GM21528 (cell line): ENCODE results near the gene C9orf85.
"Not testable (repeated sequence)": the region's sequence is repeated elsewhere in the genome, so short reads cannot be mapped to it uniquely, and the experiment has no call there.

Source experiments
- ATAC-seq: cut with Tn5 transposase; IDR thresholded peaks from one replicate; pipeline ENCODE4 v1.9.1; 2021; ENCODE audit warnings: mild to moderate bottlenecking, moderate library complexity; ENCODE audit not compliant: unreplicated experiment, low FRiP score

Gene C9orf85

DNA sequence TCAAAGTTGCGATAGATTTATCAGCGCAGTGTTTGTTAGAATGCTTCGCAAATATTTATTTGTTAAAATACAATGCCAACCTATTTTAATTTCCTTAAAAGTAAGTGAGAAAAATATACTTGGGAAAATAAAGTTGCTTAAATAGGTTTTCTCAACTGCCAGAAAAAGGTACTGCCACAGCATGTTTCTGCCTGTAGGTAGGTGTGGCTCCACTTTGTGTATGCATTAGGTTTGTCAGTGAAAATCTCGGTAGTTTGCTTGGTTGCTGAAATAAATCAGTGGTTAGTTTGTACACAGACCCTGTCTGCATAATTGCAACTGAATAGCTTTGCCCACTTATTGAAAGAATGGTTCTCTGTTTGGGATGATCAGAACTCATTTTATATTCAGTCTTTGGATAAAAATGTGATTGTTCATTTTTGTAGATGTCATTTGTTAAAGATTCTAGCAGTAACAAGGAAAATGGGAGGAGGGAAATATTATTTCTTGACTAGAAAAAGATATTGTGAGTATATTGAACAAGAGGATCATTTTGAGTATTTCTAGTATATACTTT, 25.7 kb downstream of the C9orf85 start:
- ATAC-seq: no peak

DNA sequence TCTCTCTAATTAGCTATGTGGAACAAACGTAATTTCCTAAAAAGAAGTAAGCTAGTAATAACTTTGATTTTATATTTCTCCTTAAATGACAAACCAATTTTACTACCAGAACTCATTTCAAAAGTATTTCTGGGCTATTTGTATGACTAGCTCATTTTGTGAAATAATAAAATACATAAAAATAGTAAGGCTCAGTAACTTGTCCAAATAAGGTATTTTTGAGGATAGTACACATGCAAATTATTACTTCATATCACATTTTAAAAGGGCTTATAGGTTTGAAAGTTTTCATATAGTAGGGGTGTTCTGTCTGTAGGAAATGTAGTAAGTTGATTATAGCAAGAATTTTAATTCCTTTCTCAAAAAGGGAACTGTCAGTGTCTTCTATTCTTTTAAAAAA, 26.5 kb downstream of the C9orf85 start:
- ATAC-seq: no peak

GRCh38 chr9:71941060-71941568, 29.7 kb downstream of the C9orf85 start:
- no peak for ATAC-seq

GRCh38 chr9:71941998-71942567, 30.6 kb downstream of the C9orf85 start:
- ATAC-seq: no peak

GRCh38 chr9:71944754-71945375, 33.4 kb downstream of the C9orf85 start:
- no peak for ATAC-seq

DNA sequence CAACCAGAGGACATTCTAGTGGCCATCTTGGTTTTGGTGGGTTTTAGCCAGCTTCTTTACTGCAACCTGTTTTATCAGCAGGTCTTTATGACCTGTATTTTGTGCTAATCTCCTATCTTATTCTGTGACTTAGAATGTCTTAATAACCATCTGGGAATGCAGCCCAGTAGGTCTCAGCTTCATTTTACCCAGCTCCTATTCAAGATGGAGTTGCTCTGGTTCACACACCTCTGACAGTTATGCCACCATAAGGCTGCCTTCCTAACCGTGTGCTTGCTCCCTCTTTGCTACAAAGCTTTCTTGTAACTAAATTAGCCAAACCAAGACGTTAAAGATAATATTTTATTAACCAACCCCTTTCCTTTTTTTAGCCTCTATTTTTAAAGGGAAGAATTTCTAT, 43.2 kb downstream of the C9orf85 start:
- ATAC-seq: not testable (repeated sequence)

DNA sequence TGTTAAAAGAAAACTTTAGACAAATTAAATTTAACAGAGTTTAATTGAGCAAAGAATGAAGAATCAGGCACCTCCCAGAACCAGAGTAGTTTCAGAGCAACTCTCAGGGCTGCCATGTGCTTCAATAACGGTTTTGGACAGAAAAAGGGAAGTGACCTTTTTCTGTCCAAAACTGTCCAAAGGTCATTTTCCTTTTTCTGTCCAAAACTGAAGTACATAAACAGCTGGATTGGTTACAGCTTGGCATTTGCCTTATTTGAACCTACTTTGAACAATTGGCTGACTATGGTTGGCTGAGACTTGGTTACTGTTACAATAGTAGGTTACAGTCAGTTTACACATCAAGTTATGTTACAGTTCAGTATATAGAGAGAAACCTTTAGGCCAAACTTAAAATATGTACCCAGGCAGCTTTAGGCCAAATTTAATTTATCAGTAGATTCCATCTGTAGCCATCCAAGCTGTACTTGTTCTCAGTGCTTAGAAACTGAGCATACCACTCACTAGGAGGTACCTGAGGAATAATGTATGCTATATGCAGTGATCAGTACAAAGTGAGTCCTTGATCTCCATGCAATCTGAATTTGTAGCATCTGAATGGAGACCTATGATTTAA, 44.0 kb downstream of the C9orf85 start:
- no peak for ATAC-seq

DNA sequence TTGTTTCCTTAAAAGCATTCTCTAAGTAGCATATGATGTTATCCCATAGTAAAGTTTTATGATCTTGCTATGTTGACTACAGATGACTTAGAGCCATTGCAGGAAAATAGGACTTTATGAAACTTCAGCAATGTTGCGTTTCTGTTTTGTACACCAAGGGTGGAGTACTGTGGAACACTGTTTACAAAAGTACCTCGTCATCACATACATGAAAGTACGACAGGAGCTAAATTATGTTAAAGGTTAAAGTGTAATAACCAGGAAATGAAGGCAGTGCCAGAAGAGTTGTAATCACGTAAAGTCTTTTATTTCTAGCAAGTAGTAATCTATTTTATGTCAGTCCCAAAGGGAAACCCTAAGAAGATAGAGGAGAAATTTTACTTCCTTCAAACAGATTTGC, 50.9 kb downstream of the C9orf85 start:
- ATAC-seq: no peak

GRCh38 chr9:71963471-71963996, 52.1 kb downstream of the C9orf85 start:
- not testable (repeated sequence) for ATAC-seq

GRCh38 chr9:71965403-71965802, 54.0 kb downstream of the C9orf85 start:
- ATAC-seq: no peak

DNA sequence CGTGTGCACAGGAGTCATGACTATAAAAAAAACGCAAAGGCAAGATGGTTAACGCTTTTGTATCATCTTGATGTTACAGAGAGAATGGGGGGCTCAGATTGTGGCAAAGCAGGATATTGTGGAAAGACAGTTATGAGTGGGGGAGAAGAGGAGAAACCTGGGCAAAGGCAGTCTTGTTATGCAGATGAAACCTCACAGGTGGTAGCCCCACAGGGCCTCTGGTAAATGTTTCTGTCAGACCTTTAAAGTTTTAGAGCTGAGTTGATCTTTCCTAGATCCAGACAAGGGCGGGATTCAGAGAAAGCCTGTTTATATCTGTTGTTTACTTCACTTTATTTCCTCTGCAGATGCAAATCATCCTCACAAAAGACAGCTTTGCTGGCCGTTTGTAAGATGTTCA, 55.2 kb downstream of the C9orf85 start:
- ATAC-seq: no peak

DNA sequence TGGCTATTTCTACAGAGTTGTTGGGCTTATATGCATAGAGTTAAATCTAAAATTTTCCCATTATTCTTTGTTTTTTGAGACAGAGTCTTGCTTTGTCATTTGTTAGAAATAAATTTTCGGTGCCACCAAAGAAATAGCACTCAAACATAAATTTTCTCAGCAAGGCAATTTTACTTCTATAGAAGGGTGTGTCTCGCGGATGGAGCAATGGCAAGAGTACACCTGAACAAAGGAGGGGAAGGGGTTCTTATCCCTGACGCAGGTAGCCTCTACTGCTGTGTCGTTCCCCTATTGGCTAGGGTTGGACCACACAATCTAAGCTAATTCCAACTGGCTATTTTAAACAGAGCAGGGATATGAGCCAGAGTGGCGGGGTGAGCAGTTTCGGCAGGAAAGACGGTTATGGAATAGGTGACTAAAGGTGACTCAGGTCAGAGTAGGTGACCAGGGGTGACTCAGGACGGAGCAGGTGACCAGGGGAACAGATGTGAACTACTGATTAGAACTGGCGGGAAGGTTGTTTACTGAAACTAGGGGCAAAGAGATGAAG, 57.2 kb downstream of the C9orf85 start:
- ATAC-seq: no peak

DNA sequence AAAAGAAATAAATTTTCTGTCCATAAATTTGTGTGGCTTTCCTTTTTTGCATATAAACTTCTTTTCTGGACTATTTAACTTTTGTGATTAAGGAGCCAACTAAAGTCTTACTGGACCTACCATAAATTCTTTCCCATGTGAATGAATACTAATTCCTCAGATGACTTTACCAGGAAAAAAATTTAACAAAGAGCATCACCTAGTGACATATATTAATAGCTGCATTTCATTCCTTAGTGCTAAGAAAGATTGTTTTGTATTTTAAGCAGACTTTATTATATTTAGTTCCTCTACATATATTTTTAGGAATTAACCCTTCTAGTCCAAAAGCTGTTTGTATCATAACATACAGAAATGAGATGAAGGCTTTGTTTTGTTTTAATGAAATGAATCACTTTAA, 64.4 kb downstream of the C9orf85 start:
- no peak for ATAC-seq

DNA sequence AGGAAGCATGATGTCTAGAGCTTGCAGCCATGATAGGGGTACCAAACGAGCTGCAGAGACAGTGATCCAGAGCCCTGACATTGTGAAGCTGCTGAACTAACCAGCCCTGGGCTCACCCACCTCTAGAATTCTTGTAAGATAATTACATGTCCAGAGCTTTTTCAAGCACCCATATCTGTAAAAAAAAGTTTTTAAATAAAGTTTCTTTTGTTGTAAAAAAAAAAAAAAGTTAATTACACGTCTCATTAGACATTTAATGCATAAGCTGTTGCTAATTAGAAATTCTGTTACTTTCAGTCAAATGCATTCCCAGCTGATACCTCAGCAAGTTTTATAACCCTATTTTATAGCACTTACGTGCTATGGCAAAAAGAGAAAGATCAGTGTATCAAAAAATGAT, 65.6 kb downstream of the C9orf85 start:
- ATAC-seq: no peak

DNA sequence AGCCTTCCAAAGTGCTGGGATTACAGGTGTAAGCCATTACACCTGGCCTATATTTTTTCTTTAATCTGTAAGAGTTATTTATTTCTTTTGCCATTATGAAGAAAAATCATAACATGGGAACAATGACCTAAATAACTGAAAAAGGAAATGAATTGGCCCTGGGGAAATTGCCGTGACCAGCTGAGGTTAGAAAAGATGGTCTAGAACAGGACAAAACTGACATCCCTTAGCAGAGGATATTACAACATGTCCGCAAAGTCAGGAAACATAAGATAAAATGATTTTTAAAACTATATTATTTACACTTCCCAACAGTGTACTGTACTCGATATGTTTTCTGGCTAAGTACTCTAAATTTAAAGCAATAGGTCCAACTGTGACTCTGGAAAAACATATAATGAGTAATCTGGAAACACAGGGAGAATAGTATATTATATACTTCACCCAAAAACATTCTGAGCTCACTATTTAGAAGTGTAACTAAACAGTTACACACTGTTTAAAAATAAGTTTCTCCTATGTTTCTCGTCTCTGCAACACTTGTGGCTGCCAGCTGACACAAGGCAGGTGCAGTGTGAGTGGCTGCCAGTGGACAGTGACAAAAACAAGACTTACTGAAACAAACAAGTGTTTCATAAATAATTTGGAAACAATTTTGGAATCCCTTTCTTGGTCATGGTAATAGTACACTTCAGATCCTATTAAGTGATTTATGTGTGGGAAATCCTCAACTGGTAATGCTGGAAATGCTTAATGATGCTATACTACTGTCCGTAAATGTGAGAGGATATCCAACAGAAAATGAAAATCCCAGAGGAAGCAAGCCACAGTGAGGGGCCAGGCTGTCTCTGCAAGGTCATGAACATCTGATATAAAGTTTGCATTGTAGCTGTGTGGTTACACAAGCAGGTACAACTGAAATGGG, 69.1 kb downstream of the C9orf85 start:
- no peak for ATAC-seq

DNA sequence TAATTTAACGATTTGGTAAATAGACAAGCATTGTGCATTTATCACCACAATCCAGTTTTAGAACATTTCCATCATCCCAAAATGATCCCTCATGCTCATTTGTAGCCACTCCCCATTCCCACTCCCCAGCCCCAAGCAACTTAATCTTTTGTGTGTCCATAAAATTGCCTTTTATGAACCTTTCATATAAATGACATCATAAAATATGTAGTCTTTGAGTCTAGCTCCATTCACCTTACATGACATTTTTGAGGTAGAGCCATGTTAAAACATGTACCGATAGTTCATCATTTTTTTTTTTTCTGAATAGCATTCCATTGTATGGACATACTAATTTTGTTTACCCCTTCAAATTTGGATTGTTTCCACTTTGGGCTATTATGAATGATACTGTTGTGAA, 70.5 kb downstream of the C9orf85 start:
- no peak for ATAC-seq

GRCh38 chr9:71984403-71984802, 73.0 kb downstream of the C9orf85 start:
- no peak for ATAC-seq

DNA sequence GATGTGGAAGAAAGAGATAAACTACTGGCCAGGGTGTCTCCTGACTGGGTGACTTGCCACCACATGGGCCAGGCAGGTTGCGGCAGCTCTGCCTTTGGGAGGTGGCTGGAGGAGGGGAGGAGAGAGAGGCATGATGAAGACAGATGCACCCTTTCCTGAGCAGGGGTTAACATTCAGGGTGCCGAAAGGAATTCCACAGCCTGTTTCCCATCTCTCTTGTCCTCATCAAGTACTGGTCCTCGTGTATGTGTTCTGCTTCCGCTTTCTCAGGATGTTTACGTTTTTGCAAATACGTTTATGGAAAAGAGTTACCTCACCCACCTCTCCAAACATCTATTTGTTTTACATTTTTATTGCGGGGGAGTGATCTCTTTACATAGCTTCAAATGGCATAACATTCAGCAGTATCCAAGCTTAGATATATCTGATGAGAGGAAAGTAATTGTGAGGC, 73.4 kb downstream of the C9orf85 start:
- ATAC-seq: no peak

DNA sequence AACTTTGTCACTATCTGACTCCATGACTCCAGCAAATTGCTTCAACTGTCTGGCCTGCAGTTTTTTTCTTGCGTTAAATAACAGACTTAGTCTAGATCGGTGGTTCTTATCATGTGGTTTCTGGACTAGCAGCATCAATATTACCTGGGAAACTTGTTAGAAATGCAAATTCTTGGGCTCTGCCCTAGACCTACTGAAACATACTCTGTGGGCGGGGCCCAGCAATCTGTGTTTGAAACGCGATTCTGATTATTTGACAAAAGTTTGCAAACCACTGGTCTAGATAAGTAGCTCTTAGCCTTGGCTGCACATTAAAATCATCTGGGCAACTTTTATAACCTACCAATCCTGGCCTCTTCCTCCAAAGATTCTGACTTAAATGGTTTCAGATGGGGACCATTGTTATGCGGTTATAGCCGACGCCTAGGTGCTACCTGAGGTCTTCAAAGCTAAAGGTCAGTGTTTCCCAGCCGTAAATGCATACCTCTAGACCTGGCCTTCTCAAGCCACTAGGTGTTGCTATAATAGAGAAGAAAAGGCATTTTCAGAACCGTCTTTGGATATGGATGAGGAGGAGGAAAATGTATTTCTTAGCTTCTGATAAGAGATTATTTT, 74.0 kb downstream of the C9orf85 start:
- no peak for ATAC-seq

DNA sequence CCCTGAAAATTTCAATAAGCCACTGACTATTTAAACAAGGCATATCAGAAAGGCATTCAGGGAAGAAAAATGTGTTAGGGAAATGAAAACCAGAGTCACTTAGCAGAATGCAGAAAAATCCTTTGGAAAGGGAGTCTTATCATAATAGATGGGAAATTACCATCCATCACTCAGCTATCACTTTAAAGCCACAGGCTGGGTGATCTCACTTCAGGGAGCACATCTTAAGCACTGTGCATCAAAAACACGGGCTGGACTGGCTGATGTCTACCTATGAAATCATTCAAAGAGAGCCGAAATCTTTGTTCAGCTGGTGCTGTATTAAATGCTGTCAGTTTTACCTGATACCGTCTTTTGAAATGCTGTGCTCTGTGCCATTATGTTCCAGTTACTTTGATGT, 75.5 kb downstream of the C9orf85 start:
- ATAC-seq: no peak
